HG02938 (cell line): ENCODE results near the gene ZNF219.

Experiments
- ATAC-seq: cut with Tn5 transposase; IDR thresholded peaks from one replicate; pipeline ENCODE4 v1.9.1; 2021; ENCODE audit warnings: mild to moderate bottlenecking, moderate library complexity; ENCODE audit not compliant: unreplicated experiment

Gene ZNF219

GRCh38 chr14:21102521-21103410, 4.3 kb upstream of the ZNF219 start:
- ATAC-seq, result no peak

- ATAC-seq, result no peak
These were observed 3.5 kb upstream of the ZNF219 start for GRCh38 chr14:21101802-21102413.

DNA sequence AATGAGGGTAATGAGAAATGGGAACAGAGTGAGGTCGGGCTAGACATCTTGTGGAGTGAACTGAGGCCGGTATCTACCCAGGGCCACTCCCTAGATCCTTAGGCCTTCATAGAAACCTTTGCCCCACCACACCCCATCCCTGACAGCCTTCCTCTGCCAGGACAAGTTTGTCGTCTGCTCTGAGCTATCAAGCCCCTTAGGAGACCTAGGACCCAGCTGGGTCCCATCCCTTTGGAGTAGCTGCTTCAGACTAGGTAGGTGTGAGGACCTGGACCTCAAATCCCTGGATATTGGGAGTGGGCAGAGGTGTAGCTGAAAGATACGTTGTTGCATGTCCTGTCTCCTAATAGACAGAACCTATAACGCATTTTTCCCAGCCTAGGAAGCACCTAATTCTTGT, 2.5 kb upstream of the ZNF219 start, which contains the start of gene TMEM253:
Gene TMEM253, plus strand, starts transcription at position 136 of the 400 bp plus-strand sequence. CDS start 278 bp downstream, outside the sequence.
- ATAC-seq, result no peak

GRCh38 chr14:21099596-21099985, 1.1 kb upstream of the ZNF219 start:
- no peak for ATAC-seq

DNA sequence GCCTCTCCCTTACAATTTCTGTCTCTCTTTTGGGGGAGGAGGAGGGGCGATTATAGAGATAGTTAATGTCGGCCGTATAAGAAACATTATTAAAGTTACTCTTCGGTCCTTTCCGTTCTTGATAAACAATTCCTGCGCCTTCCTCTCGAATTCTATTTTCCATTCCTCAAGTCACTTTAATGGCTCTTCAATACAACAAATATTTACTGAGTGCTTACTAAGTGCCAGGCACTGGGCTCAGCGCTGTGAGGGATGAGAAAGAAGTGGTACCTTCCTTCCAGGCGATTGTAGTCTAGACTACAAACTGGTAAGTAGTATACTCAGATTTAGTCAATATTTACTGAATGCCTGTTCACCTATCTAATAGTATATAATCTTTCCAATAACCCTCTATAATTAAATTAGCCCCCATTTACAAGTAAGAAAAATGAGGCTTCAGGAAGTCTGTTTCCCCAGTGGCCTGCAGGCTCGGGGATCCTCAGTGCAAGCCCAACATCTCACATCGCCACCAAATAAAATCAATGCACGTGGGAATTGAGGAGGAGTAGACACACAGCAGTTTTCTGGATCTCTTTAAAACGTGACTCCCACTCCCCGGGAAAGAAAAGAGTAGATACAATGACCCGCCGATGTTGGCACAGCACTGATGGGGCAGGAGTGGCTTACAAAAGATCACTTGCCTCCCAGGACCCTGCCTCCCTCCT, 589 bp upstream of the ZNF219 start:
- no peak for ATAC-seq

- no peak for ATAC-seq
These were observed 799 bp downstream of the ZNF219 start for GRCh38 chr14:21097636-21098075.

DNA sequence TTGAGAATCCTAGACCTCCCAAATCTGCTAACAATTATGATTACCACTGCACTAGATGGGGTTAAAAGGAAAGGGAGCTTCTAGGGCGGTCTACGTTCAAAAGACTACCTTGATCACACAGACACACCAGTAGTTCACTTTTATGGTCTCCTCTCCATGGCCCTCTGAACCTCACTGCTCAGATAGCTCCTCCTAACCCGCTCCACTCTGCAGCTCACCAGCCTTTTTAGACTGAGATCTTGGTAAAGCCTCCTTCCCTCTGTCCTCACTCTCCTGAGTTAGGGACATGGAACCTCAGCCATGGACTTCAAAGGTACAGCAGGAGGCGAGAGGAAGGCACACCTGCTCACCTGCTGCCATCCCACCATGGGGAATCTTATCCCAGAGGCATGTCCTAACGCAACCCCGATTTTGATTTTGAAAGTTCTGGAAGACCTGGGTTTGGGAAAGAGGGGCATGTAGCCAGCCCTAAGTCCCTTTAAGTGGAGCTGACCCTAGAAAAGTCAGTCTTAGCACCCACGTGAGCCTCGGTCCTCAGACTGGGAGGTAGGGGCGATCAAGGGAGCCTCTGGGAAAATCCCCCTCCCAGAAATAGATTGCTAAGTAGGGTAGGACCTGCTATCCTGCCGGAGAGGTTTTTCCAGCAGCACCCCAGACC, 1.3 kb downstream of the ZNF219 start:
- no peak for ATAC-seq

GRCh38 chr14:21096438-21096837, 2.0 kb downstream of the ZNF219 start:
- ATAC-seq, result no peak

- no peak for ATAC-seq
These were observed 2.8 kb downstream of the ZNF219 start for GRCh38 chr14:21095430-21096205.

- no peak for ATAC-seq
These were observed 4.4 kb downstream of the ZNF219 start for GRCh38 chr14:21093769-21094681.

DNA sequence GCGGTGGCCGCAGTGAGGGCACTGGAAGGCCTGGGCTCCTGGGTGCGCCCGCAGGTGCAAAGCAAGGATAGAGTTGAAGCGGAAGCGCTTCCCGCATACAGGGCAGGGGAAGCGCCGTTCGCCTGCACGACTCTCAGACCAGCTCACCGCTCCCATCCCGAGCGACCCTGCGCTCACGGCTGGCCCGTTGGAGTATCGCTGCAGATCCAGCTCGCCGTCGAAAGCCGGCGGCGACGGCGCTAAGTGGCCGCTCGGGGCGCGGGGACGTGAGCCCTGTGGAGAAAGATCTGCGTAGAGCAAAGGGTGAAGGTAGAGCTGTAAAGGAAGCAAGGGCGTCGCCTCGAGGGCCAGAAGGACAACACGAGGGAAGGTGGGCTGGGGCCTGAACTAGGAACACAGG, 5.4 kb downstream of the ZNF219 start:
- ATAC-seq, result no peak

- ATAC-seq, result peak; percentile 65
These were observed 6.0 kb downstream of the ZNF219 start for GRCh38 chr14:21092273-21093011.

DNA sequence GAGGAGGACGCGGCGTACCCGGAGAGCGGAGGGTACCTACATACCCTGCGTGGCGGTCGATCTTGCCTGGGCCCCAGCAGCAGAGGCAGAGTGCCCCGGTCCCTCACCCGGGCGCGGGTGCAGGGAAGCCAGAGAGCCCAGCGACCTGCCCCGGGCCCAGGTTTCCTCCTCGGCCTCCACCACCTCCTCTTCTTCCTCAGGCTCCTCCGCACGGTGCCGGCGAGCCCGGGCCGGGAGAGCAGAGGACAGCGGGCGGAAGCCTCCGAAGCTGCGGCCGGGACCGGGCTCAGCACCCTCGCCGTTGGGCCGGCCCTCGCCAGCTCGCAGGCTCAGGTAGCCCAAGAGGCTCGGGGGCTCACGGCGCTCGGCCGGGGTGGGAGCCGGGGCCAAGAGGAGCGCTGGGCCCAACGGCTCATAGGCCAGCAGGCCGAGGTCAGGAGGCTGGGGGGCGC, 6.6 kb downstream of the ZNF219 start:
- no peak for ATAC-seq

DNA sequence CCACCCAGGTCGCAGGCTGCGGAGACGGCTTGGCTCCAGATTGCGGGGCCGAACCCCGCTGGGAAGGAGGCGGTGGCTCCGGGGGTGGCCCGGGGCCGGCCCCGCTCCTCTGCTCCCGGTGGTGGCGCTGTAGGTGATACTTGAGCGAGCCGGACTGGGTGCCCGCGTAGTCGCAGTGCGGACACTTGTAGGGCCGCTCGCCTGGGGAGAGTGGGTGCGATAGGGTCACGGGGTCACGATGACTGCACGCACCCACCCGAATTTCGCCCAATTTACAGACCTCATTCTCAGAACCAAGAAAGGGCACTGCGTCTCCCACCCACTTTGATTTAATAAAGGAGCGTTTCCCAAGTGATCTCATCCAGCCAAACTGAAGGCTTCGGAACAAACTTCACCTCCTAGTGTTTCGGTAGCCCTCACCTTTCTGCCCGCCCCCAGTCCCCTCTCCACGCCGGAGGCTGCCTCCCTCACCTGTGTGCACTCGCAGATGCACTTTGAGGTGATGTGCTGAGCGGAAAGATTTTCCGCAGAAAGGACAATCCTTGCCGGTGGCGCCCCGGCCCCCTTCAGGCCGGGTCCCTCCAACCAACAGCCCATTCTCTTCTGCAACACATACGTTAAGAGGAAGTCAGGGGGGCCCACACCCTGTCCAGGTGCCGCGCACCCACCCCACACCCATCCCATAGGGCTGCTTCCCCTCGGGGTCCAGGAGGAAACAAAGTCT, 7.4 kb downstream of the ZNF219 start:
- no peak for ATAC-seq

- no peak for ATAC-seq
These were observed 8.1 kb downstream of the ZNF219 start for GRCh38 chr14:21090194-21090939.

DNA sequence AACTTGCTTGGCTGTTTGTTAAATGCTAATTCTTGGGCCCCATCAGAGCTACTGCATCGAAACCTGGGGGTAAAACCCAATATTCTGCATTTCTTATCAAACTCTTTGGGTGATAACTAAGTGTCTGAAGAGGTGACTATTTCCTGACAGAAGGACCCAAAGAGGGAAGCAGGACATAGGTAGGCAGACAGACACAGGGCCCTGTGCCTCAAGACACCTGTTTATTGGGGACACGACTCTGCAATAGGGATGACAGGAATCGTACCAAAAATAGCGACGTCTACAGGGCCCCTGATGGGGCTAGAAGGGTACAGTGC, 8.6 kb downstream of the ZNF219 start:
- ATAC-seq, result no peak

DNA sequence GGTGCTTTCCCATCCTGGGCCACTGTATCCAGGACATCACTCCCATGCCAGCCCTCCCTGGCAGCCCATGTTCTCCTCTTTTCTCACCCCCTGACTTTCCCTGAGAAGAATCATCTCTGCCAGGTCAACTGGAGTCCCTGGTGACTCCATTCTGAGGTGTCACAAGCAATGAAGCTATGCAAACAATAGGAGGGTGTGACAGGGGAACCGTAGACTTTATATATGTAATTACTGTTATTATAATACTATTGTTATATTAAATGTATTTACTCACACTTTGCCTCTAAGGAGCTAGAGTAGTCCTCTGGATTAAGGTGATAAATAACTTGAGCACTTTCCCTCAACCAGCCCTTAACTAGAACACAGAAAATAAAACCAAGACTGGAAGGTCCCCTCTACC, 9.2 kb downstream of the ZNF219 start:
- no peak for ATAC-seq
